Activated T-cell treated with anti-CD3 and anti-CD28 coated beads, Interleukin-2, amount 50 U/mL, for 4 hours (primary cell): ENCODE results near the gene C4orf36. TPM values are rescaled to one million over a fixed set of nuclear protein-coding genes. Genes with fewer than 3 reads are reported as not detected.
"Not testable (repeated sequence)": the region's sequence is repeated elsewhere in the genome, so short reads cannot be mapped to it uniquely, and the experiment has no call there.

Experiments
- ATAC-seq, 2 donors: fragments of 200-7000 bp; cut with Tn5 transposase; one replicate each; pipeline ENCODE4 v1.10.0; 2021
- DNase-seq: peaks from one replicate; pipeline ENCODE4 v3.0.0-alpha.2; 2020
- H3K27me3 Mint-ChIP-seq: one replicate; pipeline ENCODE4 v1.8.0; 2021; ENCODE audit warnings: low read depth, mixed read lengths
- H3K36me3 Mint-ChIP-seq: one replicate; pipeline ENCODE4 v1.8.0; 2022; ENCODE audit warnings: mixed read lengths; ENCODE audit not compliant: insufficient read depth
- H3K4me1 Mint-ChIP-seq: one replicate; pipeline ENCODE4 v1.8.0; 2021; ENCODE audit warnings: low read depth, mixed read lengths
- H3K4me3 Mint-ChIP-seq: one replicate; pipeline ENCODE4 v1.8.0; 2021; ENCODE audit warnings: mild to moderate bottlenecking, moderate library complexity, mixed read lengths
- H3K9me3 Mint-ChIP-seq: one replicate; pipeline ENCODE4 v1.8.0; 2021; ENCODE audit warnings: mixed read lengths
- total RNA-seq, 3 donors: library from RNA; stranded (reverse); gene quantifications; one replicate each; pipeline ENCODE4 v1.2.1, GENCODE V29; 2021

The C4orf36 gene
- total RNA-seq, 3 donors from 2014 or later, result not detected

- Mint-ChIP-seq H3K9me3 (no peaks in the 10 kb centered on the region), H3K4me1 (peaks cover 8% of the 10 kb centered on the region), H3K4me3 (no peak overlapping the region), H3K36me3 (no peaks in the 10 kb centered on the region), H3K27me3 (peaks cover 16% of the 10 kb centered on the region)
- peak in 1 of 2 donors; percentile 28 for ATAC-seq
- DNase-seq, result no peak
These were observed 3.7 kb upstream of the C4orf36 start for GRCh38 chr4:86895692-86896488.

- no peaks in the 10 kb centered on the region for H3K36me3 Mint-ChIP-seq
- peaks cover 19% of the 10 kb centered on the region for H3K27me3 Mint-ChIP-seq
- DNase-seq (no peak), ATAC-seq (no peak)
- peaks cover 8% of the 10 kb centered on the region for H3K4me1 Mint-ChIP-seq
- no peaks in the 10 kb centered on the region for H3K9me3 Mint-ChIP-seq
- H3K4me3 Mint-ChIP-seq, result no peak overlapping the region
These were observed 2.2 kb upstream of the C4orf36 start for GRCh38 chr4:86894455-86894854.

GRCh38 chr4:86893136-86893535, 914 bp upstream of the C4orf36 start:
- Mint-ChIP-seq H3K4me1 (peaks cover 8% of the 10 kb centered on the region), H3K4me3 (peak overlapping the region; percentile 76), H3K9me3 (no peaks in the 10 kb centered on the region), H3K27me3 (peaks cover 19% of the 10 kb centered on the region), H3K36me3 (no peaks in the 10 kb centered on the region)
- DNase-seq (no peak), ATAC-seq (no peak)

- Mint-ChIP-seq H3K27me3 (peaks cover 19% of the 10 kb centered on the region), H3K9me3 (no peaks in the 10 kb centered on the region), H3K4me3 (peak overlapping the region; percentile 76), H3K36me3 (no peaks in the 10 kb centered on the region), H3K4me1 (peaks cover 8% of the 10 kb centered on the region)
- DNase-seq (no peak), ATAC-seq (peak; percentile 23 to 28)
These were observed 376 bp upstream of the C4orf36 start for GRCh38 chr4:86892636-86892960.

GRCh38 chr4:86890790-86891189, 1.4 kb downstream of the C4orf36 start:
- peak overlapping the region; percentile 33 for H3K4me3 Mint-ChIP-seq
- no peaks in the 10 kb centered on the region for H3K9me3 Mint-ChIP-seq
- H3K36me3 Mint-ChIP-seq, result no peaks in the 10 kb centered on the region
- H3K4me1 Mint-ChIP-seq, result peaks cover 8% of the 10 kb centered on the region
- H3K27me3 Mint-ChIP-seq, result peaks cover 19% of the 10 kb centered on the region
- DNase-seq (no peak), ATAC-seq (no peak)

- DNase-seq, result no peak
- peaks cover 16% of the 10 kb centered on the region for H3K9me3 Mint-ChIP-seq
- H3K4me1 Mint-ChIP-seq, result no peaks in the 10 kb centered on the region
- no peak for ATAC-seq
- H3K27me3 Mint-ChIP-seq, result no peaks in the 10 kb centered on the region
- no peak overlapping the region for H3K4me3 Mint-ChIP-seq
- H3K36me3 Mint-ChIP-seq, result no peaks in the 10 kb centered on the region
These were observed 12.6 kb downstream of the C4orf36 start for GRCh38 chr4:86879641-86880040.

GRCh38 chr4:86878640-86879039, 13.6 kb downstream of the C4orf36 start:
- Mint-ChIP-seq H3K4me1 (no peaks in the 10 kb centered on the region), H3K27me3 (no peaks in the 10 kb centered on the region), H3K36me3 (no peaks in the 10 kb centered on the region), H3K9me3 (peaks cover 16% of the 10 kb centered on the region), H3K4me3 (no peak overlapping the region)
- DNase-seq (no peak), ATAC-seq (no peak)

GRCh38 chr4:86876894-86877685, 15.1 kb downstream of the C4orf36 start:
- H3K4me1 Mint-ChIP-seq, result no peaks in the 10 kb centered on the region
- ATAC-seq, result no peak
- H3K4me3 Mint-ChIP-seq, result no peak overlapping the region
- H3K36me3 Mint-ChIP-seq, result no peaks in the 10 kb centered on the region
- no peaks in the 10 kb centered on the region for H3K27me3 Mint-ChIP-seq
- no peak for DNase-seq
- peaks cover 16% of the 10 kb centered on the region for H3K9me3 Mint-ChIP-seq

GRCh38 chr4:86875436-86875835, 16.8 kb downstream of the C4orf36 start:
- not testable (repeated sequence) for H3K36me3 Mint-ChIP-seq, DNase-seq, H3K4me1 Mint-ChIP-seq, H3K27me3 Mint-ChIP-seq, ATAC-seq, H3K4me3 Mint-ChIP-seq
- H3K9me3 Mint-ChIP-seq, result peaks cover 16% of the 10 kb centered on the region

GRCh38 chr4:86872135-86872534, 20.1 kb downstream of the C4orf36 start:
- no peaks in the 10 kb centered on the region for H3K27me3 Mint-ChIP-seq
- H3K36me3 Mint-ChIP-seq, result no peaks in the 10 kb centered on the region
- DNase-seq (no peak), ATAC-seq (no peak)
- H3K9me3 Mint-ChIP-seq, result no peaks in the 10 kb centered on the region
- no peaks in the 10 kb centered on the region for H3K4me1 Mint-ChIP-seq
- no peak overlapping the region for H3K4me3 Mint-ChIP-seq

- Mint-ChIP-seq H3K4me1 (no peaks in the 10 kb centered on the region), H3K27me3 (no peaks in the 10 kb centered on the region), H3K36me3 (no peaks in the 10 kb centered on the region), H3K4me3 (no peak overlapping the region), H3K9me3 (no peaks in the 10 kb centered on the region)
- ATAC-seq (no peak), DNase-seq (no peak)
These were observed 21.7 kb downstream of the C4orf36 start for GRCh38 chr4:86870442-86871069.

- Mint-ChIP-seq H3K4me1 (no peaks in the 10 kb centered on the region), H3K36me3 (no peaks in the 10 kb centered on the region), H3K27me3 (no peaks in the 10 kb centered on the region), H3K4me3 (no peak overlapping the region), H3K9me3 (no peaks in the 10 kb centered on the region)
- no peak for DNase-seq
- ATAC-seq, result no peak
These were observed 34.7 kb downstream of the C4orf36 start for GRCh38 chr4:86857341-86858052.

- Mint-ChIP-seq H3K9me3 (no peaks in the 10 kb centered on the region), H3K4me3 (no peak overlapping the region), H3K36me3 (no peaks in the 10 kb centered on the region), H3K4me1 (no peaks in the 10 kb centered on the region), H3K27me3 (no peaks in the 10 kb centered on the region)
- DNase-seq (no peak), ATAC-seq (no peak)
These were observed 35.3 kb downstream of the C4orf36 start for GRCh38 chr4:86856896-86857295.

- ATAC-seq (no peak), DNase-seq (no peak)
- no peak overlapping the region for H3K4me3 Mint-ChIP-seq
- H3K27me3 Mint-ChIP-seq, result no peaks in the 10 kb centered on the region
- H3K4me1 Mint-ChIP-seq, result no peaks in the 10 kb centered on the region
- no peaks in the 10 kb centered on the region for H3K9me3 Mint-ChIP-seq
- H3K36me3 Mint-ChIP-seq, result no peaks in the 10 kb centered on the region
These were observed 36.6 kb downstream of the C4orf36 start for GRCh38 chr4:86855572-86855971.
